SK-N-MC (cell line): ENCODE data around the gene SHC4.

Experiments
- EZH2 ChIP-seq: fragments of 200-600 bp; sonication (generic); IDR thresholded peaks from one replicate; pipeline ENCODE4 v1.6.1; 2017; ENCODE audit warnings: antibody characterized with exemption
- FOXP2 ChIP-seq: optimal IDR thresholded peaks from 2 replicates; pipeline ENCODE3; 2011; ENCODE audit warnings: mild to moderate bottlenecking, moderate library complexity; ENCODE audit not compliant: insufficient read depth; ENCODE audit errors: extremely low read length, control extremely low read depth
- POLR2AphosphoS5 ChIP-seq: IDR thresholded peaks from 2 replicates; pipeline ENCODE4 v1.6.1; 2012; ENCODE audit warnings: mild to moderate bottlenecking, low read depth, low read length, borderline replicate concordance

DNA sequence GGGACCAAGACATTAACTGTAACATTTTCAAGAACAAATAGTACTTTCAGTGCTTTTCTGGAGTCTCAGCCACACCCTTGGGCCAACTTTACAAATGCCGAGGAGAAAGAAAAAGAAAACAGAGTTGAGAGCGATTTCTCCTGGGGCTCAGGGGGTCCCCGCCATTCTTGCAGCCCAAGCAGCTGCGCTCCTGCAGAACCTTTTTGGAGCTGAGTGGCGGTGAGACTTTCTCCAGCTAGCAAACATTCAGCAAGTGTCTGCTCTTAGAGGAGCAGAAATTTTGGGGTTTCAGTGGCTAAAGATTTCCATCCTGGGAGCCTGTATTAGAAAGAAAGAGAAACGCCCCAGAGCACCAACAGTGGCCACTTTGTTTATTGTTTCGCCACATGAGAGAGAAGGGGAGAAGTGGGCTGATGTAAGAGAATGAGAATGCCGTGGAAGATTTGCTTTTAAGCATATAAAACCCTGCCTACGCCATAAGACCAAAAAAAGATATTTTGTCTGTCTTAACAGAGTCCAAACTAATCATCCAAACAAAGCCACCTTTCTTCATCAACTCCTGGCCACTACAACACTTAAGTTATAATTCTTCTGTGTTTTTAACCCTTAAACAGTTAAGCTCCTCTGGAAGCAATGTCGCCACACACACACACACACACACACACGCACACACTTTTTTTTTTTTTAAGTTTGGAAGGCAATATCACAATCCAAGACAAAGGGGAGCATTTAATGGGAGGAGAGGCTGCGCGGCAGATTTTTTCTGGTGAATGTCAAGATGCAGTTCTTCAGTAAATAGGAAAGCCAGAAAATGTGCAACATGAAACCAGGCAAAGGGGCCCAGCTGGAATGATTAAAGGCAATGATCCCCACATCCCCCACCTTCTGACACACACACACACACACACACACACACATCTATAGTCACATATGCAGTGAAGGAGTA lies 66.6 kb downstream of the SHC4 start:
- no peak for TF ChIP-seq EZH2
- no peak for TF ChIP-seq POLR2AphosphoS5
- TF ChIP-seq FOXP2: no peak
